HepG2 (cell line): ENCODE data around the gene ARPP21. TPM values are rescaled to one million over a fixed set of nuclear protein-coding genes. Genes with fewer than 3 reads are reported as not detected.

Experiments
- ATAC-seq: fragments of 200-7000 bp; cut with Tn5 transposase; 3 replicates; pipeline ENCODE4 v1.9.1; 2020; ENCODE audit warnings: mild to moderate bottlenecking, moderate library complexity
- BruUV-seq: library from RNA; stranded (reverse); fragments of 400-500 nt; replicated peaks from 2 replicates; lab custom pipeline; 2021; lab: Mats Ljungman, UMichigan
- CTCF ChIA-PET: fragments of 300-600 bp; formaldehyde crosslinking; extraction: SDS; loops from one replicate; lab custom pipeline; 2021; ENCODE audit warnings: low total read pairs, inconsistent platforms, low intra/inter-chr PET ratio; lab: Yijun Ruan, JAX
- POLR2A ChIA-PET: fragments of 350-600 bp; sonication (Branson Sonifier 250); formaldehyde crosslinking; loops from one replicate; lab custom pipeline; 2020; ENCODE audit warnings: antibody characterized with exemption, inconsistent platforms; lab: Yijun Ruan, JAX
- DNase-seq: peaks from one replicate; pipeline ENCODE4 v3.0.0-alpha.2; 2015; ENCODE audit warnings: low spot score
- FAIRE-seq: peaks from 3 replicates; lab custom pipeline; 2011; peaks lifted over from hg19 to GRCh38; lab: Jason Lieb, UNC
- H2AFZ ChIP-seq: one replicate; pipeline ENCODE4 v1.6.1; 2011; ENCODE audit warnings: low read length, inconsistent platforms
- H3K27ac ChIP-seq: fragments of 300-600 bp; 3 replicates; pipeline ENCODE4 v1.8.0; 2011; ENCODE audit warnings: mixed run types, mild to moderate bottlenecking, mixed read lengths, low read length, inconsistent platforms; ENCODE audit not compliant: insufficient read depth; ENCODE audit errors: extremely low read length
- H3K27me3 ChIP-seq, 2 experiments: fragments of 200-600 bp in 1 of 2; 2 replicates in 1 of 2; 3 replicates in 1 of 2; pipeline versions ENCODE4 v1.6.0 to v1.8.0; 2011; ENCODE audit warnings: low read length in 2 of 2, mild to moderate bottlenecking in 2 of 2, moderate library complexity in 2 of 2, inconsistent platforms in 1 of 2; ENCODE audit not compliant: insufficient read depth in 2 of 2, control insufficient read depth in 1 of 2
- H3K36me3 ChIP-seq, 2 experiments: fragments of 200-600 bp in 1 of 2; replicated peaks in 1 of 2; 2 replicates in 1 of 2; 3 replicates in 1 of 2; pipeline versions ENCODE4 v1.5.1 to v1.8.0; 2011; ENCODE audit warnings: low read length in 2 of 2, inconsistent platforms in 1 of 2; ENCODE audit not compliant: insufficient read depth in 2 of 2, control insufficient read depth in 1 of 2
- H3K4me1 ChIP-seq: 2 replicates; pipeline ENCODE4 v1.5.1; 2012; ENCODE audit warnings: low read length, inconsistent platforms; ENCODE audit not compliant: insufficient read depth
- H3K4me2 ChIP-seq: 2 replicates; pipeline ENCODE4 v1.6.0; 2011; ENCODE audit warnings: low read depth, low read length, inconsistent platforms
- H3K4me3 ChIP-seq, 3 experiments: fragments of 200-600 bp in 1 of 3; sonication (generic), shearing (Covaris generic) in 1 of 3; replicated peaks in 1 of 3; 2 replicates each; pipeline ENCODE4 v1.5.1; 2011 to 2016; ENCODE audit warnings: low read length in 3 of 3, inconsistent platforms in 2 of 3, low read depth in 2 of 3, mild to moderate bottlenecking in 2 of 3, control low read depth in 1 of 3, mixed read lengths in 1 of 3; ENCODE audit not compliant: insufficient read depth in 1 of 3
- H3K79me2 ChIP-seq: one replicate; pipeline ENCODE4 v1.6.1; 2011; ENCODE audit warnings: low read length, inconsistent platforms; ENCODE audit not compliant: insufficient read depth
- H3K9ac ChIP-seq: 2 replicates; pipeline ENCODE4 v1.6.0; 2011; ENCODE audit warnings: mild to moderate bottlenecking, low read depth, low read length, inconsistent platforms; ENCODE audit not compliant: insufficient read depth
- H3K9me3 ChIP-seq: 2 replicates; pipeline ENCODE4 v1.5.1; 2012; ENCODE audit warnings: mild to moderate bottlenecking, low read length
- H4K20me1 ChIP-seq: 2 replicates; pipeline ENCODE4 v1.6.0; 2011; ENCODE audit warnings: inconsistent platforms, mild to moderate bottlenecking, low read length, moderate library complexity; ENCODE audit not compliant: insufficient read depth
- MXI1 ChIP-seq: IDR thresholded peaks from 3 replicates; pipeline ENCODE4 v1.6.1; 2012; ENCODE audit warnings: low read depth, low read length, inconsistent platforms, borderline replicate concordance
- PREB ChIP-seq: sonication (generic); formaldehyde crosslinking; IDR thresholded peaks from 2 replicates; pipeline ENCODE4 v1.4.0; 2020; ENCODE audit warnings: missing genetic modification reagents
- RERE ChIP-seq: IDR thresholded peaks from 2 replicates; pipeline ENCODE4 v1.6.1; 2016; ENCODE audit warnings: low read depth, missing genetic modification reagents, missing compliant biosample characterization
- USF2 ChIP-seq, 2 experiments: sonication (generic) in 1 of 2; formaldehyde crosslinking in 1 of 2; IDR thresholded peaks; 2 replicates each; pipeline versions ENCODE4 v1.5.1 to v1.6.1; 2011 to 2020; ENCODE audit warnings: borderline replicate concordance in 1 of 2, low read depth in 1 of 2, low read length in 1 of 2, mild to moderate bottlenecking in 1 of 2, missing genetic modification reagents in 1 of 2, moderate library complexity in 1 of 2
- ZNF552 ChIP-seq: sonication (generic); formaldehyde crosslinking; IDR thresholded peaks from 2 replicates; pipeline ENCODE4 v1.9.0; 2022; ENCODE audit warnings: missing genetic modification reagents, mild to moderate bottlenecking, borderline replicate concordance
- WGBS: methylation state at CpG from one replicate; pipeline ENCODE4 v1.1.6; 2017; ENCODE audit warnings: low lambda C conversion rate; 5-methylcytosine and 5-hydroxymethylcytosine counted together
- in situ Hi-C: cut with HindIII; loops from 2 replicates; pipeline ENCODE4 v1.10.0; 2017; ENCODE audit warnings: low pct_unique_long_range_greater_than_20kb; ENCODE audit not compliant: extremely low pct_ligation_motif_present
- intact Hi-C: fragments of 100-400 bp; cut with micrococcal nuclease; formaldehyde crosslinking; loops from one replicate; pipeline ENCODE4 v1.10.0; 2022; ENCODE audit not compliant: unreplicated experiment
- polyA plus RNA-seq, 8 experiments: library from polyadenylated mRNA; depleted of rRNA in 3 of 8; stranded (reverse) in 7 of 8; unstranded in 1 of 8; fragments of >200 nt; fragmentation: Illumina TruSeq in 4 of 8; extraction: Trizol in 4 of 8; gene quantifications; 2 replicates each; pipeline versions ENCODE4 v1.2.1 to v1.2.3, GENCODE V29; 2011 to 2016; ENCODE audit warnings: low read depth in 4 of 8, missing spikeins in 1 of 8, mixed read lengths in 1 of 8; ENCODE audit not compliant: insufficient read depth in 1 of 8
- total RNA-seq, 5 experiments: library from RNA; depleted of rRNA; stranded (reverse); fragments of >200 nt; fragmentation: Illumina TruSeq; extraction: Trizol; gene quantifications; 2 replicates each; pipeline ENCODE4 v1.2.3, GENCODE V29; 2016; ENCODE audit warnings: low read depth in 1 of 5

ARPP21 gene
- total and polyA plus RNA-seq, 2 of the 13 experiments (the other 11 are each of a cell fraction or from before 2014, with no cell fraction given), result not detected

- Histone ChIP-seq H2AFZ (no peak overlapping the region), H3K4me3 (no peak overlapping the region), H3K27me3 (no peaks in the 10 kb centered on the region), H3K4me1 (no peaks in the 10 kb centered on the region), H3K4me2 (no peak overlapping the region), H4K20me1 (no peaks in the 10 kb centered on the region), H3K79me2 (no peaks in the 10 kb centered on the region), H3K9me3 (no peaks in the 10 kb centered on the region), H3K27ac (no peak overlapping the region), H3K9ac (no peak overlapping the region), H3K36me3 (no peaks in the 10 kb centered on the region)
- WGBS, result 48% methylated on average over 12 of the region's 14 CpGs
- DNase-seq, result no peak
- BruUV-seq, result no TSS peak
- ChIA-PET CTCF (no interaction called here), POLR2A (no interaction called here)
- in situ Hi-C loops (no loop called here), intact Hi-C loops (no loop called here)
- no peak for FAIRE-seq
- TF ChIP-seq ZNF552 (CRISPR knock-in tag) (no peak), USF2 (IDR thresholded peaks at IDR 0.05; ENCODE audit: low read depth, low read length) (no peak), USF2 (CRISPR knock-in tag; IDR thresholded peaks at IDR 0.05; ENCODE audit: borderline replicate concordance) (no peak), MXI1 (no peak)
- ATAC-seq, result no peak
These were observed 25.2 kb downstream of the ARPP21 start for GRCh38 chr3:35664460-35664919.

GRCh38 chr3:35665390-35666055, 26.2 kb downstream of the ARPP21 start:
- Histone ChIP-seq H3K27me3 (no peaks in the 10 kb centered on the region), H3K27ac (no peak overlapping the region), H3K4me3 (no peak overlapping the region), H3K4me2 (no peak overlapping the region), H3K9ac (no peak overlapping the region), H3K9me3 (no peaks in the 10 kb centered on the region), H2AFZ (no peak overlapping the region), H3K36me3 (no peaks in the 10 kb centered on the region), H3K79me2 (no peaks in the 10 kb centered on the region), H4K20me1 (no peaks in the 10 kb centered on the region), H3K4me1 (no peaks in the 10 kb centered on the region)
- intact Hi-C loops, result no loop called here
- DNase-seq (no peak), FAIRE-seq (no peak), ATAC-seq (no peak)
- no TSS peak for BruUV-seq
- CTCF ChIA-PET, result no interaction called here
- 6% methylated on average over 3 of the region's 3 CpGs for WGBS
- in situ Hi-C loops, result no loop called here
- POLR2A ChIA-PET, result no interaction called here
- TF ChIP-seq RERE (no peak), PREB (CRISPR knock-in tag) (no peak)
